D721Med (cell line): ENCODE measurements around the gene DPM2.

ENCODE experiments used
- DNase-seq: peaks from one replicate; pipeline ENCODE4 v3.0.0; 2011; ENCODE audit warnings: low spot score; ENCODE audit not compliant: insufficient read length
- FAIRE-seq: peaks from 2 replicates; lab custom pipeline; 2011; peaks lifted over from hg19 to GRCh38; lab: Jason Lieb, UNC
- CTCF ChIP-seq: IDR thresholded peaks from 2 replicates; pipeline ENCODE4 v1.5.1; 2012; ENCODE audit warnings: mild to moderate bottlenecking, control low read depth; ENCODE audit not compliant: insufficient read depth; ENCODE audit errors: missing control alignments

The DPM2 gene

GRCh38 chr9:127976498-127976897 is 38.8 kb upstream of the DPM2 start:
- TF ChIP-seq CTCF, result no peak
- DNase-seq (no peak), FAIRE-seq (no peak)

DNA sequence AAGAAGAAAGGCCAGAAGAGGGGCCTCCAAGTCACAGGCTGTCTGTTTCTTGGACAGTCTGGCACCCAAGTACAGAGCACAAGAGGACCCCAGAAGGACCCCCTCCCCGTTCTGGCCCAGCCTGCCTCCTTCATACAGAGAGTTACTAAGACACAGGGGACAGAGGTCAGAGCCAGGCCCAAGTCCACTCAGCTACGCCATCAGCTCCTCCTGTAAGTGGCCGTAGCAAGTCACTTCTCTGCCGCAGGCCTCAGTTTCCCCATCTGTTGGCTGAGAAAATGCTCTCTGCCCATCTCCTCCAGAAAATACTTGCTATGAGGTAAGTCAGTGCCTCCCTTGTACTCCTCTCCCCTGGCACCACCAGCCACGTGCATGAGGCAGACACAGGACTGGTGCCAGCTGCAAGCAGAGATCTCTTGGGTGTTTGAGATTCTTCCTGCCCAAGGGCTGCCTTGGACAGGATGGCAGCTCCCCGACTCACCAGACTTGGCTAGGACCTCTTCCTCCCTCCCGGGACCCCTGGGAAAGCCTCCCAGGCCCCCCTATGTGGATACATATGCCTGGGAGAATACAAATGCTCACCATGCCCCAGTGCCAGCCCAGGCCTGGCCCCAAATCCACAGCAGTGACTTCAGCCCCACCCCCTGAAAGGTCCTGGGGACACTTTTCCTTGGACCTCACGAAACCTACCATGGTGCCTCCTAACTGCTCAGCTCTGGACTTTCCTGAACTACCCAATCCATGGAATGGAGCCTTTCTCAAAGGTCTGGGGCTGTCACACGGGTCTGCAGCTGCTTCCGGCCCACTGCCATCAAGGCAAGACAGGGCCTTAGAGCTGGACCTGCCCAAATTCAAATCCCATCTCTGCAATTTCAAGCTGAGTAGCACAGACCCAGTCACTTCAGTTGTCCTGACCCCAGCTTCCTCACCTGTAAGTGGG is 38.0 kb upstream of the DPM2 start:
- DNase-seq, result no peak
- no peak for FAIRE-seq
- TF ChIP-seq CTCF, result no peak

DNA sequence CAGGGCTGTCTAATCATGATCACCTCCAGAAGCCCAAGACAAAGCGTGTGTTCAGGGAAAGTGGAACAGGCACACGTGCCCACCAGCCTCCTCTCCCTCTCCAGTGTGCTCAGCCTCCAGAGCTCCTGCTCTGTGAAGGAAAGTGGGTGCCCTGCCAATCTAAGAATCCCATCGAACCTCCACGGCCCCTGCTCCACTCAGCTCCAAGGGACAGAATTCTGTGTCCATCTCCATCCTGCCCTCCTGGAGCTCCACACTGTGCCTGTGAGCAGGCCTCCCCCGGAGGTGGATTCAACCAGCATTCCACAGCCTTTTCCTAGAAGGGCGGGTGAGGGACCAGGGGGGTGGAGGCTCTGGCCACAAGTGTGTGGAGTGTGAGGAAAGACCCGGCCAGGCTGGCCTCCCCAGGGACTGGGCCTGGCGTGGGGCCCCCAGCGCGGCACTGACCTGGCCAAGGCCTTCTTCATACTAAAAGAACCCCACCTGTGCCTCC is 37.2 kb upstream of the DPM2 start:
- TF ChIP-seq CTCF, result no peak
- no peak for DNase-seq
- no peak for FAIRE-seq

- no peak for TF ChIP-seq CTCF
- FAIRE-seq, result no peak
- no peak for DNase-seq
Measured at GRCh38 chr9:127974001-127974768, 36.5 kb upstream of the DPM2 start.

DNA sequence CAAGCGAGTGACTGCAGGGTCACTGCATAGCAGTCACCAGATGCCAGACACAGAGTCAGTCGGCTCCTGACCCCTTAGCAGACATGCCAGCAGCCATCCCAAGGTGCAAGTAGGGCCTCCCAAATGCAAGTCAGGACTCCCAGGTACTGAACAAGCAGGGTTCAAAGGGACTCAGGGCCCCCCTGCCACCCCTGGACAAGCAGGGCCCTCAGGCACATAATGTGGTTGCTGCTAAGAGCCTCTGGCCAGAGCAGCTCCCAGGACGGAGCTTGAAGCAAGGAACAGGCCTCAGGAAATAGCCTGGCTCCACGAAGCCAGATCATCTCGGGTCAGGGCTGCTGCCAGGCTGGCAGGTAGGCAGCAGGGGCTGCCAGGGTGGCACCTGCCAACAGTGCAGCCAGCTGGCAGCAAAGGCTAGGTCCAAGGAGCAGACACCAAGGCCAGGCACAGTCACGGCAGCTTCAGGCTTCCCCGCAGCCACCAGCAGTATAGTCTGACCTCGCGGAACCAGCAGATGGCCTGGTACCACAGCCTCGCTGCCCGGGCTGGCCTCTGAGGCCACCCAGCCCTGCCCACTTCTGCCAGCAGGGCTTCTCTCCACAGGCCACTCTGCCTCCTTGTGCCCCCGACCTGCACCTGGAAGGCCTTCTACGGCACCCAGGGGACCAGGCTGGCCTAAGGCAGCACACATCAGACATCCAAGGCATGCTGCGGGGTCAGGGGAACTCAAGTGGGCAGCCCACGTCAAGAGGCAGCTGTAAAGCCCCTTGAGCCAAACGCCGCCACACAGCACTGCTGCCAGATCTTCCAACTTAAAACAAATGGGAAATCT is 35.7 kb upstream of the DPM2 start:
- DNase-seq (no peak), FAIRE-seq (no peak)
- TF ChIP-seq CTCF, result no peak

DNA sequence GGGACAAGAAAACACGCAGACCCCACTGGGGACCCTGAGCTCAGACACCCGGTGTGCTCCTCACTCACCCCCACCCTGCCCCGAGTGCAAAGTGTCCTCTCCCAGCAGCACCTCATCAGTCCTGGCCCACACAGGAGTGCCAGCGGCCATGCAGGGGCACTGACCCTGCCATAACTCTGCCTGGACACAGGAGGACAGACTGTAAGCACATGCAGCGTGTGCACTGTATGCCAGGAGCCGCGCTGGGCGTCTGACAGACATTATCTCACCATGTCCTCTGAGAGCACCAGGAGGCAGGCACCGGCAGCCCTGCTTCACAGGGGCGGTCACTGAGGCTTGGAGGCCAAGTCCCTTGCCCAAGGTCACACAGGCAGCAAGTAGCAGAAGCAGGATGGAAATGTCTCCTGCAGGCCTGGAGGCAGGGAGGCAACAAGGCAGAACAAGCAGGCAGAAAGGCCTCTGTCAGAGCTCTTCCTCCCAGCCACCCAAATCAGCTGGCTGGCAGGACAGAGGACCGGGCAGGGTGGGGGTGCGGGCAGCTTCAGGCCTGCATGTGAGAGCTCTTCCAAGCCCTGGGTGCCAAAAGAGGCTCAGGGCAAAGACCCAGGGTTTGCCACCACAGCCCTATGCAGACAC is 34.7 kb upstream of the DPM2 start:
- TF ChIP-seq CTCF, result no peak
- FAIRE-seq, result no peak
- no peak for DNase-seq
